CD14-positive monocyte (primary cell): ENCODE results near the gene SLC38A10. TPM values are rescaled to one million over a fixed set of nuclear protein-coding genes. Genes with fewer than 3 reads are reported as not detected.
A peak's percentile ranks its signal among the peaks of the same experiment; 100 is the strongest.

Experiments
- DNase-seq, 3 donors: peaks; one replicate each; pipeline ENCODE4 v3.0.0-alpha.2; 2011 to 2022
- H2AFZ ChIP-seq: 2 replicates; pipeline ENCODE4 v1.6.0; 2012; ENCODE audit warnings: mild to moderate bottlenecking, low read depth, low read length, inconsistent platforms; ENCODE audit not compliant: insufficient read depth, poor library complexity, severe bottlenecking
- H3K27ac ChIP-seq, 2 donors: 1 replicate in 1 of 2; 2 replicates in 1 of 2; pipeline ENCODE4 v1.5.1; 2012 to 2013; ENCODE audit warnings: low read length in 2 of 2, control low read depth in 1 of 2, inconsistent platforms in 1 of 2, low read depth in 1 of 2, mild to moderate bottlenecking in 1 of 2
- H3K27me3 ChIP-seq, 2 donors: one replicate each; pipeline versions ENCODE4 v1.6.0 to v1.6.1; 2011 to 2013; ENCODE audit warnings: low read length in 2 of 2; ENCODE audit not compliant: control insufficient read depth in 2 of 2, insufficient read depth in 2 of 2
- H3K36me3 ChIP-seq, 2 donors: replicated peaks in 1 of 2; 1 replicate in 1 of 2; 2 replicates in 1 of 2; pipeline versions ENCODE4 v1.5.1 to v1.6.1; 2012 to 2013; ENCODE audit warnings: low read length in 2 of 2, control low read depth in 1 of 2, inconsistent platforms in 1 of 2, mild to moderate bottlenecking in 1 of 2; ENCODE audit not compliant: insufficient read depth in 2 of 2, control insufficient read depth in 1 of 2
- H3K4me1 ChIP-seq, 2 donors: 1 replicate in 1 of 2; 2 replicates in 1 of 2; pipeline versions ENCODE4 v1.5.1 to v1.6.1; 2012 to 2013; ENCODE audit warnings: low read length in 2 of 2, control low read depth in 1 of 2, inconsistent platforms in 1 of 2, mild to moderate bottlenecking in 1 of 2, moderate library complexity in 1 of 2; ENCODE audit not compliant: insufficient read depth in 2 of 2, control insufficient read depth in 1 of 2
- H3K4me2 ChIP-seq: replicated peaks from 2 replicates; pipeline ENCODE3; 2012; ENCODE audit warnings: low read length, moderate library complexity, mild to moderate bottlenecking; ENCODE audit not compliant: poor library complexity, severe bottlenecking; ENCODE audit errors: extremely low read depth
- H3K4me3 ChIP-seq, 3 experiments: fragments of 200-600 bp in 1 of 3; sonication (generic) in 1 of 3; replicated peaks in 1 of 3; 1 replicate in 2 of 3; 2 replicates in 1 of 3; pipeline ENCODE4 v1.5.1; 2011 to 2013; ENCODE audit warnings: low read length in 3 of 3, mild to moderate bottlenecking in 3 of 3, control low read depth in 2 of 3, low read depth in 2 of 3, inconsistent platforms in 1 of 3, moderate library complexity in 1 of 3
- H3K79me2 ChIP-seq: 2 replicates; pipeline ENCODE4 v1.6.0; 2012; ENCODE audit warnings: mild to moderate bottlenecking, control low read depth, inconsistent platforms, low read length, moderate library complexity; ENCODE audit not compliant: insufficient read depth
- H3K9ac ChIP-seq: 2 replicates; pipeline ENCODE4 v1.6.0; 2017; ENCODE audit warnings: low read length, mild to moderate bottlenecking; ENCODE audit not compliant: insufficient read depth, poor library complexity, severe bottlenecking
- H3K9me3 ChIP-seq, 2 donors: replicated peaks in 1 of 2; 1 replicate in 1 of 2; 2 replicates in 1 of 2; pipeline versions ENCODE4 v1.5.1 to v1.6.1; 2012 to 2013; ENCODE audit warnings: low read length in 2 of 2, control low read depth in 1 of 2; ENCODE audit not compliant: control insufficient read depth in 1 of 2, insufficient read depth in 1 of 2
- H4K20me1 ChIP-seq: 2 replicates; pipeline ENCODE4 v1.6.0; 2012; ENCODE audit warnings: mild to moderate bottlenecking, low read length, control low read depth, moderate library complexity; ENCODE audit not compliant: insufficient read depth
- H3K27ac Mint-ChIP-seq, 7 donors: one replicate each; pipeline ENCODE4 v1.8.0; 2020; ENCODE audit warnings: mild to moderate bottlenecking in 7 of 7, mixed read lengths in 7 of 7, moderate library complexity in 6 of 7, inconsistent platforms in 2 of 7
- H3K27me3 Mint-ChIP-seq, 3 donors: one replicate each; pipeline ENCODE4 v1.8.0; 2021 to 2022; ENCODE audit warnings: low read depth in 3 of 3, mild to moderate bottlenecking in 3 of 3, mixed read lengths in 3 of 3, moderate library complexity in 3 of 3, inconsistent platforms in 1 of 3
- H3K36me3 Mint-ChIP-seq, 2 donors: one replicate each; pipeline ENCODE4 v1.8.0; 2020; ENCODE audit warnings: mixed read lengths in 2 of 2, inconsistent platforms in 1 of 2, mild to moderate bottlenecking in 1 of 2
- H3K4me1 Mint-ChIP-seq: one replicate; pipeline ENCODE4 v1.8.0; 2020; ENCODE audit warnings: mild to moderate bottlenecking, mixed read lengths
- H3K4me3 Mint-ChIP-seq, 2 donors: one replicate each; pipeline ENCODE4 v1.8.0; 2020; ENCODE audit warnings: mild to moderate bottlenecking in 2 of 2, mixed read lengths in 2 of 2, moderate library complexity in 1 of 2
- H3K9me3 Mint-ChIP-seq, 7 donors: one replicate each; pipeline ENCODE4 v1.8.0; 2020 to 2022; ENCODE audit warnings: mixed read lengths in 7 of 7, mild to moderate bottlenecking in 6 of 7, moderate library complexity in 6 of 7, inconsistent platforms in 2 of 7
- WGBS: methylation state at CpG from one replicate; pipeline ENCODE4 v1.1.5; 2013; ENCODE audit warnings: missing lambda C conversion rate; ENCODE audit not compliant: insufficient coverage; 5-methylcytosine and 5-hydroxymethylcytosine counted together
- intact Hi-C, 2 donors: fragments of 100-400 bp; cut with micrococcal nuclease; formaldehyde crosslinking; loops; one replicate each; pipeline versions ENCODE4 v1.15.0 to v1.15.1; 2023
- polyA plus RNA-seq, 3 donors: library from polyadenylated mRNA; depleted of rRNA in 1 of 3; unstranded in 2 of 3; stranded (reverse) in 1 of 3; fragments of 300-500 nt in 2 of 3; fragments of >200 nt in 1 of 3; fragmentation: Illumina TruSeq in 2 of 3; gene quantifications; 1 replicate in 2 of 3; 2 replicates in 1 of 3; pipeline ENCODE4 v1.2.3, GENCODE V29; 2012 to 2021
- TF ChIP-seq, protein P1 (sequence below): fragments of 200-600 bp; IDR thresholded peaks from one replicate; pipeline ENCODE4 v1.8.0; 2022; ENCODE audit warnings: antibody characterized with exemption, mild to moderate bottlenecking

The SLC38A10 gene
- polyA plus RNA-seq, 3 donors, result 50.8 to 76.1 (median 68.4) TPM

DNA sequence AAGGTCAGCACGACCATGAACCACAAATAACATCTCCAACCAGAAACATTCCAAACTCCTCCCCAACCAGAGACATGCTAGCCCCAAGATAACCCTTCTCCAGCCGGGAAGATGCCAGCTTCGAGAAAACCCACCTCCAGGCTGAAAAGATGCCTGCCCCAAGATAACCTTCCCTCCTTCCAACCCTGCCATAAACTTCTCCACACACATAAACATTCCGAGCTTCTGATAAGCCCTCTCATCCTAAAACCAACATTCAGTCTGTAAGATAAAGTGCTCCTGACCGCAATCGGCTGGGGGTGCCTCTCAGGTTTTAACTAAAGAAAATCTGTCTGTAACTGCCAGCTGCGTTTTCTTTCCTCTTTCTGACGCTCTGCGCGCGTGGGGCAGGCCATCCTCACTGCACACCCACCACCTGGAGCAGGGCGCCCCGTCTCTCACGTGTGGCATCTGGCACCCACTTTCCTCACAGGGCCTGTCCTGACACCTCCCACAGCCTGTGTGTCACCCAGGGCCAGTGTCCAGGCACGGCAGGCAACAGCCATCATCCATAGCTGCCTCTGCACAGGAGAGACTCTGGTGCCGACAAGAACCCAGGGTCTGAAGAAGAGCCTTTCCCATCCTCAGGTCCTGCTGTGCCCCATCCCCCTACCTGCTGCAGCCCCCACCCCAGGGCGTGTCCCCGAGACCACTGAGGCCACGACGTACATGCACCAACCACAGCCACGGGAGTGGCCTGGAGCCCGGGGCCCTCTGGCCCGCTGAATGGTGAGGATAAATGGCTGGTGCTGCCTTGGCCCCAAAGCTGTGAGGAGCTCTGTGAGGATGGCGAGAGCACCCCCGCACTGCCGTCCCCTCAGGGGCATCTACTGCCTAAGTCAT, 59.9 kb downstream of the SLC38A10 start:
- peaks cover 28 to 67% of the 10 kb centered on the region in 2 donors for H3K36me3 Mint-ChIP-seq
- H3K9me3 Mint-ChIP-seq, result peaks cover 0 to 1% (median 0%) of the 10 kb centered on the region in 7 donors
- Histone ChIP-seq H3K4me3 (no peak overlapping the region), H3K9ac (no peak overlapping the region), H3K4me1 (peaks cover 19 to 32% of the 10 kb centered on the region in 2 donors), H3K79me2 (peaks cover 58% of the 10 kb centered on the region), H3K4me2 (no peak overlapping the region), H3K36me3 (peaks cover 51 to 65% of the 10 kb centered on the region in 2 donors), H4K20me1 (peaks cover 66% of the 10 kb centered on the region), H3K9me3 (no peaks in the 10 kb centered on the region), H3K27me3 (no peaks in the 10 kb centered on the region), H2AFZ (no peak overlapping the region), H3K27ac (no peak overlapping the region)
- no peak for DNase-seq
- intact Hi-C loops, result no loop called here
- WGBS, result 97% methylated on average over 21 of the region's 26 CpGs
- TF ChIP-seq, protein P1, sequence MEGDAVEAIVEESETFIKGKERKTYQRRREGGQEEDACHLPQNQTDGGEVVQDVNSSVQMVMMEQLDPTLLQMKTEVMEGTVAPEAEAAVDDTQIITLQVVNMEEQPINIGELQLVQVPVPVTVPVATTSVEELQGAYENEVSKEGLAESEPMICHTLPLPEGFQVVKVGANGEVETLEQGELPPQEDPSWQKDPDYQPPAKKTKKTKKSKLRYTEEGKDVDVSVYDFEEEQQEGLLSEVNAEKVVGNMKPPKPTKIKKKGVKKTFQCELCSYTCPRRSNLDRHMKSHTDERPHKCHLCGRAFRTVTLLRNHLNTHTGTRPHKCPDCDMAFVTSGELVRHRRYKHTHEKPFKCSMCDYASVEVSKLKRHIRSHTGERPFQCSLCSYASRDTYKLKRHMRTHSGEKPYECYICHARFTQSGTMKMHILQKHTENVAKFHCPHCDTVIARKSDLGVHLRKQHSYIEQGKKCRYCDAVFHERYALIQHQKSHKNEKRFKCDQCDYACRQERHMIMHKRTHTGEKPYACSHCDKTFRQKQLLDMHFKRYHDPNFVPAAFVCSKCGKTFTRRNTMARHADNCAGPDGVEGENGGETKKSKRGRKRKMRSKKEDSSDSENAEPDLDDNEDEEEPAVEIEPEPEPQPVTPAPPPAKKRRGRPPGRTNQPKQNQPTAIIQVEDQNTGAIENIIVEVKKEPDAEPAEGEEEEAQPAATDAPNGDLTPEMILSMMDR, result no peak
- H3K4me1 Mint-ChIP-seq, result peaks cover 28% of the 10 kb centered on the region
- no peak overlapping the region for H3K4me3 Mint-ChIP-seq
- H3K27me3 Mint-ChIP-seq, result no peaks in the 10 kb centered on the region
- peak overlapping the region in 3 of 7 donors; percentile 1 to 43 (median 37) for H3K27ac Mint-ChIP-seq

DNA sequence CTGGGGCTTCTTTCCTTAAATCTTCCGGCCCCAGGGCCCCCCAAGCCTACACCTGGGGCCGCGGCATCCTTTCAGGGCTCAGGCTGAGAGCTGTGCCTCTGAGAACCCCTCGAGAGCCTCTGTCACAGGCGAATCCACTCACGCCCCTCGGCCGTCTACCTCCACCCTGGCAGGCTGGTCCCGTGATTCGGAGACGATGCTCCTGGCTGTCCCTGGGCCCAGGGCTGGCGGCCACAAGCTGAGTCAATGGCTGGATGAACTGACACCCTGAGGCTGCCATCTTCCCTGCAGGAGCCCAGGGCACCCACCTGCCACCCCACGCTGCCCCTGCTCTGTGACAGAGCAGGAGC, 60.6 kb downstream of the SLC38A10 start:
- Histone ChIP-seq H3K4me2 (no peak overlapping the region), H3K36me3 (peaks cover 58 to 72% of the 10 kb centered on the region in 2 donors), H3K79me2 (peaks cover 51% of the 10 kb centered on the region), H3K4me1 (peaks cover 19 to 32% of the 10 kb centered on the region in 2 donors), H3K9me3 (no peaks in the 10 kb centered on the region), H3K4me3 (no peak overlapping the region), H3K9ac (no peak overlapping the region), H3K27me3 (no peaks in the 10 kb centered on the region), H3K27ac (no peak overlapping the region), H4K20me1 (peaks cover 66% of the 10 kb centered on the region), H2AFZ (no peak overlapping the region)
- intact Hi-C loops, result no loop called here
- Mint-ChIP-seq H3K4me1 (peaks cover 29% of the 10 kb centered on the region), H3K27ac (no peak overlapping the region), H3K27me3 (no peaks in the 10 kb centered on the region), H3K36me3 (peaks cover 35 to 74% of the 10 kb centered on the region in 2 donors), H3K4me3 (no peak overlapping the region), H3K9me3 (peaks cover 0 to 1% (median 0%) of the 10 kb centered on the region in 7 donors)
- DNase-seq, result no peak
- TF ChIP-seq, protein P1, result no peak
- 92% methylated on average over 13 of the region's 13 CpGs for WGBS
